ENCODE data around the gene SMURF1.

The SMURF1 gene

DNA sequence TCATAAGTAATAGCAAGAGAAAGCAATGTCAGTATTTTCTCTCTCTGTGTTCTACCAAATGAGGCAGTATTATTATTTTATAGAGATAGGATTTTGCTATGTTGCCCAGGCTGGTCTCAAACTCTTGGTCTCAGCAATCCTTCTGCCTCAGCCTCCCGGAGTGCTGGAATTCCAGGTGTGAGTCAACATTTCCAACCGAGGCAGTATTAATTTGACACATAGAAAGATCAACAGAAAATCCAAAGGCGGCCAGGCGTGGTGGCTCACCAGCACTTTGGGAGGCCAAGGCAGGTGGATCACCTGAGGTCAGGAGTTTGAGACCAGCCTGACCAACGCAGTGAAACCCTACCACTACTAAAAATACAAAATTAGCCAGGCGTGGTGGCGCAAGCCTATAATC is 71.8 kb downstream of the SMURF1 start:
- no peak overlapping the region for H3K4me3 ChIP-seq (replicated peaks; ENCODE audit: low read depth, low read length)
- TF ChIP-seq, protein P1, sequence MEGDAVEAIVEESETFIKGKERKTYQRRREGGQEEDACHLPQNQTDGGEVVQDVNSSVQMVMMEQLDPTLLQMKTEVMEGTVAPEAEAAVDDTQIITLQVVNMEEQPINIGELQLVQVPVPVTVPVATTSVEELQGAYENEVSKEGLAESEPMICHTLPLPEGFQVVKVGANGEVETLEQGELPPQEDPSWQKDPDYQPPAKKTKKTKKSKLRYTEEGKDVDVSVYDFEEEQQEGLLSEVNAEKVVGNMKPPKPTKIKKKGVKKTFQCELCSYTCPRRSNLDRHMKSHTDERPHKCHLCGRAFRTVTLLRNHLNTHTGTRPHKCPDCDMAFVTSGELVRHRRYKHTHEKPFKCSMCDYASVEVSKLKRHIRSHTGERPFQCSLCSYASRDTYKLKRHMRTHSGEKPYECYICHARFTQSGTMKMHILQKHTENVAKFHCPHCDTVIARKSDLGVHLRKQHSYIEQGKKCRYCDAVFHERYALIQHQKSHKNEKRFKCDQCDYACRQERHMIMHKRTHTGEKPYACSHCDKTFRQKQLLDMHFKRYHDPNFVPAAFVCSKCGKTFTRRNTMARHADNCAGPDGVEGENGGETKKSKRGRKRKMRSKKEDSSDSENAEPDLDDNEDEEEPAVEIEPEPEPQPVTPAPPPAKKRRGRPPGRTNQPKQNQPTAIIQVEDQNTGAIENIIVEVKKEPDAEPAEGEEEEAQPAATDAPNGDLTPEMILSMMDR (IDR thresholded peaks at IDR 0.05; ENCODE audit: low read depth, low read length, missing control alignments): no peak
- DNase-seq (ENCODE audit: extremely low read depth, low read depth): no peak

DNA sequence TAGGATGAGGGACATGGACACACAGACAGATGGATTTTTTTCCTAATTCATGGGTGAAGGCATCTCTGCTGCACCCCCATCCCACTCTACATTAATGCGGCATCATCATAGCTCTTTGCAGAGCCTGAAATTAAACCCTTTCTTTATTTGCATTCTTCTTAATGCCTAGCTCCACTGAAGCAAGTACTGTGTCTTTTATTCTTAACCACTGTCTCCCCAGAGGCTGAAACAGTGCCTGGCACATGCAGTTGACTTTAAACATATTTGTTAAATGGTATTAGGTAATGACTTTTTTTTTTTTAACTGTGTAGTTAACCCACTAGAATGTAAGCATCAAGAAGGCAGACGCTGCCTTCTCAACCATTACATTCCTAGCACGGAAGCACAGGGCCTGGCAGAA is 73.5 kb downstream of the SMURF1 start:
- TF ChIP-seq, protein P1 (IDR thresholded peaks at IDR 0.05; ENCODE audit: low read depth, low read length, missing control alignments): no peak
- no peak for DNase-seq (ENCODE audit: extremely low read depth, low read depth)
- H3K4me3 ChIP-seq (replicated peaks; ENCODE audit: low read depth, low read length): no peak overlapping the region

- TF ChIP-seq, protein P1 (IDR thresholded peaks at IDR 0.05; ENCODE audit: low read depth, low read length, missing control alignments): no peak
- no peak for DNase-seq (ENCODE audit: extremely low read depth, low read depth)
- H3K4me3 ChIP-seq (replicated peaks; ENCODE audit: low read depth, low read length): no peak overlapping the region
Observed at GRCh38 chr7:99061001-99061776, 82.7 kb downstream of the SMURF1 start.

DNA sequence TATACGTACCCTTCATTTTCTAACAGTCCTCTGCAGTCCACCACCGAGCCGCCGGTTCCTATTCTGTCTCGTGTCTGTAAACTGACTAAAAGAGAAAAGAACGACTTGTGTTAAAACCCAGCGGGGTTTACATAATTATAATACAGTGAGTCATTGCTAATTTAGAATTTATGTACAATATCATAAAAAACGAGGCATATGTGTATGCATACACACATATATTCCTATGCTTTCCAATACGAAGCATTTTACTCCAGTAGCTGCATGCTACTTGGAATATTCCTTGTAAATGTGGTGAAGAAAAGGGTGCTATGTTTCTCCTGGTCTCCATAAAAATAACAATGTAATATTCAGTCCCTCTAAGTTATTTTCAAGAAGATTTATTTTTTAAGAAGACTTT is 89.1 kb downstream of the SMURF1 start:
- no peak overlapping the region for H3K4me3 ChIP-seq (replicated peaks; ENCODE audit: low read depth, low read length)
- TF ChIP-seq, protein P1 (IDR thresholded peaks at IDR 0.05; ENCODE audit: low read depth, low read length, missing control alignments): no peak
- no peak for DNase-seq (ENCODE audit: extremely low read depth, low read depth)

GRCh38 chr7:99050971-99051370 is 92.9 kb downstream of the SMURF1 start:
- no peak for DNase-seq (ENCODE audit: extremely low read depth, low read depth)
- no peak overlapping the region for H3K4me3 ChIP-seq (replicated peaks; ENCODE audit: low read depth, low read length)
- TF ChIP-seq, protein P1 (IDR thresholded peaks at IDR 0.05; ENCODE audit: low read depth, low read length, missing control alignments): no peak

DNA sequence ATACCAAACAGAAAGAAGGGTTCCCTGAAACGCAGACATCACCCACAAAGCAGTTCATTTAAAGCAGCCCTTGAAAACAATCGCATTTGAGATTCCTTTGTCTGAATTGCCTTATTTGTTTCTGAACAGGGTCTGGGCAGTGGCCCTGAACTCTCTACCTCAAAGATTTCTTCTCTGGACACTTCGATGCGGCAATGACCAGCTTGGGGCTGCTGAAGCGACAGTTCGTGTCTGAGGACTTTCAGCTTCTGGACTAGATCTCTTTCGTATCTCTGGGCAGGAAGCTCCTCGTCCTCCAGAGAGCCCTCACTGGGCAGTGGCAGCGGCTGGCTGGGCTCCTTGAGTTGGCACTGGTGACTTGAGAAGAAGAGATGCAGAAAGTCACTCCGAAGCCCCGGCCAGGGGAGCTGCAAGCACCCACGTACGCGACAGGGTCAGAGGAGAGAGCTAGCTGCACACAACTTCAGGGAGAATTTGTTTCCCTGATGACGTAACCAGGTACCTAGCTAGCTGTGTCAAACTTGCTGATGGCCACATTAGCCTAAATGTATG is 96.3 kb downstream of the SMURF1 start:
- DNase-seq (ENCODE audit: extremely low read depth, low read depth): no peak
- H3K4me3 ChIP-seq (replicated peaks; ENCODE audit: low read depth, low read length): no peak overlapping the region
- TF ChIP-seq, protein P1 (IDR thresholded peaks at IDR 0.05; ENCODE audit: low read depth, low read length, missing control alignments): no peak
